GM21423 (cell line): ENCODE results near the gene NEDD4L.

ENCODE experiments used
- ATAC-seq: cut with Tn5 transposase; IDR thresholded peaks from one replicate; pipeline ENCODE4 v1.9.1; 2021; ENCODE audit warnings: mild to moderate bottlenecking, moderate library complexity; ENCODE audit not compliant: unreplicated experiment

Gene NEDD4L

GRCh38 chr18:58201733-58202730, 158.0 kb downstream of the NEDD4L start:
- ATAC-seq = no peak

GRCh38 chr18:58204776-58205442, 160.9 kb downstream of the NEDD4L start:
- ATAC-seq = no peak

GRCh38 chr18:58205443-58206160, 161.6 kb downstream of the NEDD4L start:
- no peak for ATAC-seq

GRCh38 chr18:58207520-58208152, 163.6 kb downstream of the NEDD4L start:
- no peak for ATAC-seq

- ATAC-seq = no peak
Observed at GRCh38 chr18:58208207-58208932, 164.3 kb downstream of the NEDD4L start.

- ATAC-seq = no peak
Observed at GRCh38 chr18:58209326-58209725, 165.3 kb downstream of the NEDD4L start.

DNA sequence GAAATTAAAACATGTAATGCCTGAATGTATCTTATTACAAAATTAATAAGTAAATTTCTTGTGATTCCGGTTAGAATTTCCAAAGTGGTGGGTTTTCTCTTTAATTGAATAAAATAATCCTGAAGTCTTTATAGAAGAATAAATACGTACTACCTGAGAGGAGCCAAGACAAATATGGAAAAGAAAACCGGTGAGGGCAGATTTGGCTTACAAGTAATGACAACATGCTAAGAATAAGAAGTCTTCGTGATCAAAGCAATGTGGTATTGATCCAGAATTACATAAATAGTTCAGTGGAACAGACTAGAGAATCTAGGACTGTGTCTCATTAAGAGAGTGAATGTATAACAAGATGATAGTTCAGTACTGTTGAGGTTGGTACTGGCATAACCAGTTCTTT, 167.5 kb downstream of the NEDD4L start:
- ATAC-seq = no peak

DNA sequence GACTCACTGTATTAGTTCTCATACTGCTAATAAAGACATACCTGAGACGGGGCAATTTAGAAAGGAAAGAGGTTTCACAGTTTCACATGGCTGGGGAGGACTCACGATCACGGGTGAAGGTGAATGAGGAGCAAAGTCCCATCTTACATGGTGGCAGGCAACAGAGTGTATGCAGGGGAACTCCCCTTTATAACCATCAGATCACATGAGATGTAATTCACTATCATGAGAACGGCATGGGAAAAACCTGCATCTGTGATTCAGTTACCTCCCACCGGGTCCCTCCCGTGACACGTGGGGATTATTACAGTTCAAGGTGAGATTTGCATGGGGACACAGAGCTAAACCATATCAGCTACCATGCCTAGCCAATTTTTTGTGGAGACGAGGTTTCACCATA, 168.2 kb downstream of the NEDD4L start:
- ATAC-seq = peak; percentile 46

- no peak for ATAC-seq
Observed at GRCh38 chr18:58213440-58213839, 169.4 kb downstream of the NEDD4L start.

- no peak for ATAC-seq
Observed at GRCh38 chr18:58215011-58215410, 171.0 kb downstream of the NEDD4L start.

GRCh38 chr18:58216071-58216481, 172.1 kb downstream of the NEDD4L start:
- ATAC-seq = no peak

DNA sequence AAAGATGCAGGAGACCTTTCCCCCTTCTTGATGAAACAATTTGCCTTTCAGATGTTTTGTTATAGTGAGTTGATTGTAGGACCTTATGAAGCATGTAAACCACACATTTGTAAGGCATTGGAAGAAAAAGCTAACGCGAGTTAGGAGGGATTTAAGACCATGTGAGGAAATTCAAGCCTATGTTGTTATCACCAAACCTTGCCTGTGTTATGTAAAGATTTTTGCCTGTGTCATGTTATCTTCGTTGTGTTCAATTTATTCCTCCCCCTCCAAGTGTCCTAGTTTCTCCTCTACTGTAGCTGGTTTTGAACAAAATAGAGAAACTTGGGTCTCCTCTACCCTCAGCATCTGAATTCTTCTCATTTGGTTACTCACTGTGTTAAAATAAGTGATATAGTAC, 173.0 kb downstream of the NEDD4L start:
- ATAC-seq = no peak

DNA sequence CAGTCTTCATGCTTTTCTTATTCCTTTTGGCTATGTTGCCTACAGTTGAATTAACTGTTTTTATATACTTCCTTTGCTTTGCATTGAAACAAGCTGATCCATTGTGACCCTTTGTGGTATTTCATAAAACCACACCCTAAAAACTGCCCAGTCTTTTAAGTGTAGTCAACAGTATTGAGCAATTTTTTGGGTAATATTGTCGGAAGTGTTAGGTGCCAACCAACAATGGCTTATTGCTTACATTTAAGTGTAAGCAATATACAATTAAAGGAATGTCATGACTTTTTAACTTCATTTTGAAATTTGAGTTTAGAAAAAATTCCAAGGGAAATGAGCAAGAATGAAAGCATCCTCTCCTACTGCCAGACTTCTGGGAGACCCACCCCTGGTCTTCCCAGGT, 174.1 kb downstream of the NEDD4L start:
- no peak for ATAC-seq

DNA sequence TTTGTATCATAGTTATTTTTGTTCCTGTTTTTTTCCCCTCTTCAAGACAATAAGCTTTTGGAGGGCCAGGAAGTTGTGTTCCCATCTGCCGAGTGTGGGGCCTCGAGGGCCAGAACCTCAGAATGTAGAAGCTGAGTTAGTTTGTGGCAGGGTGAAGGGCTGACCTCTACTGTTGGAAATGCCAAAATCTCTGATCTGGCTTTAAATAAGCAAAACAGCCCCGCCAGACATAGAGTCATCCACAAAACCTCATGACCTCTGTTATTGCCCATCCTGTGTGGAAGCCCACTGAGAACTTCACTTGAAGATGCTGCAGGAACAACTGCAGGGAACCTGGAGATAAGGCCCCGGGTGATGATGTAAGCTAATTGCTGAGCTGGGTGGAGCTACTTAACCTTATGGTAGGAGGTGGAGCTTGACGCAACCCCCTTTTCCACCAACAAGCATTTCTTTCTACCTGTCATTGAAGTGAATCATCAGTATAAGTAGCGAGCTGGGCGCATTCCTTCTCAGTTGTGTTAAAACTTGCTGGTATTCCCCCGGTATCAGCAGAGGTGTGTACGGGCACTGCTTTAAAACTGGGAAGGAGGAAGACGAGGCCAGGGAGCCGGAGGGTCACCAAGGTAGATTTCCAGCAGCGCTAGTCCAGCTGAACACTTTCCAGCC, 177.2 kb downstream of the NEDD4L start:
- no peak for ATAC-seq

DNA sequence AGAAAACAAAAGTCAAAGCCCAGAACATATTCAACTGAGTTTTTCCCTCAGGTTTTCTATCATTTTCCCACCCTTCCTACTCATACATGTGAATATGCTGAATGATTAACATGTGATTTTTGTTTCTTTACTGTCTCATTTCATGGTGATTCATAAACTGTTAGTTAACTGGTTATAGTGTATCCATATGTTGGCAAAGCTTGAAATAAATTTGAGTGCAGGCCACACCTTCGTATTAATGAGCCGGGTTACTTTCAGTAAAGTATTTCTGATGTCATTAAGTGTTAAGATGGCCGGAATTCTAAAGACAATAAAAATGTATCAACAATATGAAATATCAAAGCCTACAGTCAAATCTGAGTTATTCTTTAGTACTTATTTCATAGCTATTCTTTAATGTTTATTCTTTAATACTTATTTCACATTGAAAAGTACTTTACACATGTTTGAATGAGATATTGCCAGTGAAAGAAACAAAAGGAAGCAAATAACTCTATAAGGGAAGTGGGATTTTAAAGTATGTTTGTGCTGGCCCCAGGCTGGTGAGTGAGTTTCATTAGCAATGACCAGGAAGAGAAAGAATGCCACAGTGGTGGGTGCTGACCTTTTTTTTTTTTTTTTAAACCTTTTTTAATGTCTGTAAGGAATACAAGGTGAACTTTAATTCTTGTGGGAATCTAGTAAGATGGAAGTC, 178.6 kb downstream of the NEDD4L start:
- ATAC-seq = no peak

GRCh38 chr18:58223717-58224424, 179.8 kb downstream of the NEDD4L start:
- no peak for ATAC-seq

- ATAC-seq = no peak
Observed at GRCh38 chr18:58224425-58224750, 180.4 kb downstream of the NEDD4L start.

DNA sequence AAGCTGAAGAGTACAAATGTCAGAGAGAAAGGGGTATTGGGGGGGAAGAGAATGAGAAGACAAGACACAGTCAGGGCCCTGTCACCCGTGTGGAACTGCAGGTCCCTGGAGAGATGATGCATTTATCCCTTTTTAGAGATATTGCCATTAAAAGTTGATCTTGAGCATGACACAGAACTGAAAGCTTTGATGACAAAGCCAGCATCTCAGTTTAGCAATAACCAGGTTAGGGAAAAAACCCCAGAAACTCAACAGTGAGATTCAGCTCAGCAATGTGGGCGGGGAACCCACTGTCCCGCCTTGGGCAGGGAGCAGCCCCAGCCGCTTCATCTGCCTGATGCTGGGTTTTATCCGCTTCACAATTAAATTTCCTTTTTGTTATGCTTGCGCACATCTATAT, 181.1 kb downstream of the NEDD4L start:
- ATAC-seq = peak; percentile 91

GRCh38 chr18:58226429-58226828, 182.4 kb downstream of the NEDD4L start:
- ATAC-seq = no peak
